GM21447 (cell line): ENCODE results near the gene DGKB.

Experiments used
- ATAC-seq: cut with Tn5 transposase; IDR thresholded peaks from one replicate; pipeline ENCODE4 v1.9.1; 2021; ENCODE audit not compliant: unreplicated experiment

DGKB gene

GRCh38 chr7:14403587-14403986 is 499.0 kb downstream of the DGKB start:
- ATAC-seq, result no peak

- ATAC-seq, result no peak
Measured at GRCh38 chr7:14400271-14400670, 502.3 kb downstream of the DGKB start.

GRCh38 chr7:14398526-14398925 is 504.0 kb downstream of the DGKB start:
- ATAC-seq, result no peak

- no peak for ATAC-seq
Measured at GRCh38 chr7:14395860-14396259, 506.7 kb downstream of the DGKB start.

- no peak for ATAC-seq
Measured at GRCh38 chr7:14394786-14395185, 507.8 kb downstream of the DGKB start.

- no peak for ATAC-seq
Measured at GRCh38 chr7:14389595-14389994, 513.0 kb downstream of the DGKB start.

GRCh38 chr7:14389181-14389591 is 513.4 kb downstream of the DGKB start:
- no peak for ATAC-seq

- ATAC-seq, result no peak
Measured at GRCh38 chr7:14385074-14385473, 517.5 kb downstream of the DGKB start.

GRCh38 chr7:14381936-14382335 is 520.6 kb downstream of the DGKB start:
- ATAC-seq, result no peak

GRCh38 chr7:14381306-14381705 is 521.2 kb downstream of the DGKB start:
- no peak for ATAC-seq

- ATAC-seq, result no peak
Measured at GRCh38 chr7:14380881-14381280, 521.7 kb downstream of the DGKB start.

GRCh38 chr7:14377646-14378266 is 524.8 kb downstream of the DGKB start:
- ATAC-seq, result no peak

GRCh38 chr7:14376711-14377110 is 525.8 kb downstream of the DGKB start:
- no peak for ATAC-seq

- no peak for ATAC-seq
Measured at GRCh38 chr7:14375998-14376397, 526.6 kb downstream of the DGKB start.

- ATAC-seq, result no peak
Measured at GRCh38 chr7:14374336-14374735, 528.2 kb downstream of the DGKB start.

- no peak for ATAC-seq
Measured at GRCh38 chr7:14368285-14368684, 534.3 kb downstream of the DGKB start.

GRCh38 chr7:14351167-14351566 is 551.4 kb downstream of the DGKB start:
- ATAC-seq, result no peak

GRCh38 chr7:14341200-14341775 is 561.3 kb downstream of the DGKB start:
- no peak for ATAC-seq

GRCh38 chr7:14340393-14341074 is 562.0 kb downstream of the DGKB start:
- ATAC-seq, result no peak

GRCh38 chr7:14339861-14340260 is 562.7 kb downstream of the DGKB start:
- ATAC-seq, result no peak

GRCh38 chr7:14336256-14336655 is 566.3 kb downstream of the DGKB start:
- ATAC-seq, result no peak

- ATAC-seq, result no peak
Measured at GRCh38 chr7:14332155-14332554, 570.4 kb downstream of the DGKB start.

GRCh38 chr7:14324767-14325166 is 577.8 kb downstream of the DGKB start:
- no peak for ATAC-seq
